GM19328 (cell line): Measurements from ENCODE around the gene LAMC2.

Experiments used
- ATAC-seq: cut with Tn5 transposase; IDR thresholded peaks from one replicate; pipeline ENCODE4 v1.9.1; 2021; ENCODE audit warnings: mild to moderate bottlenecking, moderate library complexity; ENCODE audit not compliant: unreplicated experiment

The LAMC2 gene

DNA sequence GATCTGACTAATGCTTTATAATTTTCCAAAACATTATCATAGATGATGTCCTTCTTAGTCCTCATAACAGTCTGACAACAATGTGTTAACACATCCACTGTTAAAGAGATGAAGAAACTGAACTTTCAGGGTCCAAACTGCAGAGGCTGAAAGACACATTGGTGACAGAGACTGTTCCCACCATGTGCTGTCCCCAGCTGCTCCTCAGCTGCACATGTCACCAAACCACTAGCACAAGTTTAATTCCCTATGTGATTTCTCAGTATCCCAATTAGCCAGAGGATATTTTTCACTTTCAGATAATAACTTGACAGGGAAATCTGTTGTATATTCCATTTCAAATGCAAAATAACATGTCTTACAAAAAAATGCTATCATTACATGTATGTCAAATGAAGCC is 24.6 kb downstream of the LAMC2 start:
- ATAC-seq = no peak

DNA sequence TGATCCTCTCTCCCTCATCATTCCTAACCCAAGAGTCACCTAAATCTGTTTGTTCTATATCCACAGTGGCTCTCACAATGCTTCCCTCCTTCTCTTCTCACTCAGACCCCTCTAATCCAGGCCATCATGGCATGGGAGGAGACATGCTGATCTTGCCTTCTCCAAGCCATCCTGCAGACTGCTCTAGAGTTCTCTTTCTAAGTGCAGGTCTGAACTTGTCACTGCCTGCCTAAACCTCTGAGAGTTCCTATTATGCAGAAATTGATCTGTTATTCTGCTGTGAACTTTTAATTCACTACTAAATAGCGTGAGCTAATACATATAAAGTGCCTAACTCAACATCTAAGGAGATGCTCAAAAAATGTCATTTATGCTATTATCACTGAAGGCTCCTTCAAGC is 26.8 kb downstream of the LAMC2 start:
- ATAC-seq = no peak

DNA sequence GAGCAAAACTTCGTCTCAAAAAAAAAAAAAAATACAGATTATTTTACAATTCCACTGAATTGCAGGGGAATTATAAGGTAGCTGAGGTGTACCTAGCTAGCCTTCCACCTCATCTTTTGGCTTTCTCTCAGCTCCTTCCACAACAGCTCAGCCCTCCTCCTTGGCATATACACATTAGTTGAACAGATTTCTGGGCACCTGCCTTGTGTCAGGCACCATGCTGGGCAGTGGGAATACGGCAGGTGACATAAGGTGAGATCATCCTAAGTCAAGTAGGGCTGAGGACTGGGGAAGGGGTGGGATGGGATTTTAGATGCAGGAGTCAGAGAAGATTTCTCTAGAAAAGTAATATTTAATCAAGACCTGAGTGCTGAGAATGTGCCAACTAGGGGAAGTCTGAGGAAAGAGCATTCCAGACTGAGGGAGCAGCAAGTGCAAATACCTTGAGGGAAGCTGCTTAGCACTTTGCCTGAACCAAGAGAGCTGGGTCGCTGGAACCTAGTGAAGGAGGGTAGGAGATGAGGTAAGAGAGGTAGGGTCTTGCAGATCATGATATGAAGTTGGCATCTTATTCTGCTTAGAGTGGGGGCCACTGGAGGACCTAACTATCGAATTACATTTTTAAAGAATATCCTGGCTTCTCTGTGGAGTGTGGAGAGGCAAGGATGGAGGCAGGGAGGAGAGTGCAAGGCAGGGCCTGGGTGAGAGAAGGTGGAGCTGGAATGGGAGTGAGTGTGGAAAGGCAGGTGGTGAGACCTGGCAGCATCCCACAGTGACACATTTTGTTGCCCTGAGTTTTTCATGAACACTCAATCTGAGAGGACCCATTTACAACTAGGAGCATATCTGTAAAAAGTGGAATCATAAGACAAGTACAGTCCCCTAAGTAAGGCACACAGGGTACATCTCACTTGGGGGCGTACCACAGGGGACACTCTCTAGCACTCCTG is 28.2 kb downstream of the LAMC2 start:
- ATAC-seq = no peak

DNA sequence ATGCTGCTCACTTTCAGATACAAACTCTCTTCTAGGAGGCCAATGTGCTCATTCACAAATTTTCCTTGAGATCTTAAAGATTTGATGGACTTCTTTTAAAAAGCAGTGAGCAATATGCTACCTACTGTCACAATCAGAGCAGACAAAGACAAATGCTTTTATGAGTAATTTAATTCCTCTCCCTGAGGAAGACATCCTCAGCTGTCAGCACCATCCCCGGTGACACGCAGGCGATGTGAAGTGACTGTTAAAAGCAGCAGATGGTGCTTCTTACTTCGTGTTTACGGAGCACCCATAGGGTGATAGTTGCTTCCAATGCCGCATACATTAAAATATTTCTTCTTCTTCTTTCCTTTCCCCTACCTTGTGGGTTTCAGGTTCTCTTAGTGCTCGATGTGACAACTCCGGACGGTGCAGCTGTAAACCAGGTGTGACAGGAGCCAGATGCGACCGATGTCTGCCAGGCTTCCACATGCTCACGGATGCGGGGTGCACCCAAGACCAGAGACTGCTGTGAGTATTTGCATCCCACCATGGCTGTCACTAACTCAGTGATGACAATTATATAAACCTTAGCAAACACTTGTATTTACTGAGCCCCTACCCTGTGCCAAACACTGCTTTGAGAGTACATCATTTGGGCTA is 29.1 kb downstream of the LAMC2 start:
- ATAC-seq = no peak

DNA sequence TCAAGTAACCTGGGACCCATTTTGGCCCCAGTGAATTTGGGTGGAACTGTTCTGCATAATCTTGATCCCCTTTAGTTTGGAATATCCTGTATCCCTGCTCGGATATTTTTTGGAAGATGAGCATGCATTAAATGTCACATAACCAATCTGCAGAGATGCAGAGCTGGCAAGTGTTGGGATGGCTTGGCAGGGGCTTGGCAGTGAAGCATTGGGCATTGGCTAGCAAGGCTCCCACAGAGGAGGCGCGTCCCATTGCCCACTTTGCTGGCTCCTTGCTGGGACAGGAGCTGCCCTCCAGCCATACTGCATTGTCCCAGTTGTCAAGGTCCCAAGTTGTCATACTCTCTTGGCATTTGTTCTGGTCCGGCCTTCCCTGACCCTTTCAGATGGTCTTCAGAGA is 29.9 kb downstream of the LAMC2 start:
- no peak for ATAC-seq

- ATAC-seq = no peak
Measured at GRCh38 chr1:183218027-183218618, 32.1 kb downstream of the LAMC2 start.

GRCh38 chr1:183218971-183219615 is 33.0 kb downstream of the LAMC2 start:
- no peak for ATAC-seq

GRCh38 chr1:183219616-183220009 is 33.5 kb downstream of the LAMC2 start:
- ATAC-seq = no peak

- no peak for ATAC-seq
Measured at GRCh38 chr1:183222909-183223308, 36.8 kb downstream of the LAMC2 start.

DNA sequence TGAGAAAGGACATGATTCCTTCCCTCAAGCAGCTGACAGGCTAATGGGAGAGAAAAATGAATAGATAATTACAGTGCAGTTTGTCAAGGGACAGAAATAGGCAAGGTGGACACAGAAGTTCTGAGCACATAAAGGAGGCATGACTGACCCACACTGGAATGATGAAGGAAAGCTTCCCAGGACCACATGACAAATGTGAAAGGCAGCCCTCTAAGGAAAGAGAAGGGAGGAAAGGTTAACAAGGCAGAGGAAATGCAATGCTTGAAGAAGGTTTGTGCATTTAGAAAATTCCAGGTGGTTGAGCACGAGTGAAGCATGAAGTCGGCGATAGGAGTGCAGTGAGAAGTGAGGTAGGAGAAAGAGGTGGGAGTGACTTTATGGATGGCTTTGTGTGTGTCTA is 37.4 kb downstream of the LAMC2 start:
- ATAC-seq = no peak

DNA sequence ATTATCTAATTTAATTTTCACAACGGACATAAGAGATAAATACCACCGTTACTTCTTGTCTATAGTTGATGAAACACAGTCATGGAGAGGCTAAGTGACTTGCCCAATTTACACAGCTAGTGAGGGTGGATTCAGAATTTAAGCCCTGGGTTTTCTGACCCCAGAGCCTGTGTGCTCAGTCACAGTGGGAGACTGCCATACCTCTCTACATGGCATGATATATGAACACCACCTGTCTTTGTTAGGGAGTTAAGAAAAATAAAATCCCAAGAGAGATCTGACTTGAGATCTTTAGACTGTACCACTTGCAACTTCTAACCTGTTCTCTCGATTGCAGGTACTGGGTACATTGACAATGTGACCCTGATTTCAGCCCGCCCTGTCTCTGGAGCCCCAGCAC is 40.3 kb downstream of the LAMC2 start:
- ATAC-seq = no peak

GRCh38 chr1:183226963-183227362 is 40.9 kb downstream of the LAMC2 start:
- no peak for ATAC-seq

DNA sequence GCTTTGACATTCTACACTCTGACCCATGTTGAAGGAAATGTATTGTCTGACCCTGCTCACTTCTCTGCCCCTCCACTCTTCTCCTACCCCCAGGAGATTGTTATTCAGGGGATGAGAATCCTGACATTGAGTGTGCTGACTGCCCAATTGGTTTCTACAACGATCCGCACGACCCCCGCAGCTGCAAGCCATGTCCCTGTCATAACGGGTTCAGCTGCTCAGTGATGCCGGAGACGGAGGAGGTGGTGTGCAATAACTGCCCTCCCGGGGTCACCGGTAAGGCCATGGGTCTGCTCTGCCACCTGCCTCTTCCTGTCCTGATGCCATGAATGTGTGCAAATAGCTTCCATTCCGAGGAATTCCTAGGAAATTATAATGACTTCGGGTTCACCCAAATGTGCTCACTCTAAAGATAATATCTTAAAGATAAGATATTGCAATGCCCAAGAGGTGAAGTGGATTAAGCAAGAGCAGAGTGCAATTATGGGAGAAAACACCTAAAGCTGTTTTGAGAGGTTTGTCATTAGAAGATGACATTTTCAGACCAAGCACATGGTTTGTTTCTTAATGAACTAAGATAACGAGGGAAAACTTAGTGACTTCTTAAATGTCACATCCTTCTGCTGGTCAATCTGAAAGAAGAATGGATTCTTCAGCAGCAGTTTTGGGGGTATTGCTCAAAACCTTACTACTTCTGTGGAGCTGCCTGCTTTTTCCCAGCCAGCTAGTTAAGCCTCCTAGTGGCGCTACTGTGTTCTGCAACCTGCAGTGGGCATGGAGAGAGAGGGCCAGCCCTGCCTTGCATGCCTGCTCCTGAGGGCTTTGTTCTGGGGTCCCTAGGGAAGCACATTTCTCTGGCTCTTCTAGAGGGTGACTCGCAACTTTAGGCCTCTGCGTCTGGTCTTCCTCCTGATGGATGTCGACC is 41.6 kb downstream of the LAMC2 start:
- ATAC-seq = no peak

- ATAC-seq = no peak
Measured at GRCh38 chr1:183228347-183229220, 42.5 kb downstream of the LAMC2 start.

- no peak for ATAC-seq
Measured at GRCh38 chr1:183230413-183230812, 44.3 kb downstream of the LAMC2 start.

GRCh38 chr1:183231545-183231944 is 45.5 kb downstream of the LAMC2 start:
- no peak for ATAC-seq

- no peak for ATAC-seq
Measured at GRCh38 chr1:183233113-183233512, 47.0 kb downstream of the LAMC2 start.

DNA sequence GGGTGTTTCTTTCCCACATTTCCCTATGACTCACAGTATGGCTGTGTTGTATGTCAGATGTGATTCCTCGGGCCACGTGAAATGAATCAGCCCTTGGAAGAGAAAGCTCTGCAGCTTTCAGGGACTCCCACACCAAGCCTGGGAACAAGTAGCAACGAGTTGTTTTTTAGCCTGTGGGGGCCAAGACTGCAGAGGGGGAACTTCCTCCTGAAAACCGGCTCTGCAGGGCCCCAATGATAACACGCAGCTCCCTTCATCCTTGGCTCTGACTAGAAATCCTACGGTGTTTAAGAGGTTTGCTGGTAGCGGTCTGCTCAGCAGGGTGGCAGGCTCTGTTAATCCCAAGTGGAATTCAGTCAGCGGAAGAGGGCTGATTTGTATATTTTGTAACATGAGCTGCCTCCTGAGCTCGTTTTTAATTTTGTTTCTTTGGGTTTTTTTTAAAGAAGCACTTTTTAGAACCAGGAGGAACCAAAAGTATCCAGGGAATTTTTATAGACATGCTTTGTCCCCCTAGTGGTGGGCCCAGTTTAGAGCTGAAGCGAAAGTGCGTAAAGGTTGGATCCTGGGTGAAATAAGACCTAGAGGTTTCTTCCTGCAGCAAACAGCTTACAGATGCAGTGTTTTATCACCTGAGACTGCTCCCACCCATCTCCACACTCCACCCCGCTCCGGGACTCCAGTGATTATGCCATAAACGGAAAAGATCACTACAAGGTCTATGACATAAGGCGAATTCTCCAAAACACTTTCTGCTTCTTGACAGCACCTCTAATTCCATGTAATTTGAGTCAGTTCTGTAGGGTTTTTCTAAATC is 48.8 kb downstream of the LAMC2 start:
- ATAC-seq = no peak

GRCh38 chr1:183235503-183235902 is 49.4 kb downstream of the LAMC2 start:
- ATAC-seq = no peak
